Sigmoid colon (tissue), 4 donors: ENCODE data around the gene UVRAG.

Experiments
- CTCF ChIP-seq, 4 experiments: fragments of 450-650 bp in 3 of 4; fragments of 200-600 bp in 1 of 4; IDR thresholded peaks; one replicate each; pipeline ENCODE4 v1.5.1; 2016 to 2019; ENCODE audit warnings: antibody characterized with exemption in 4 of 4, mild to moderate bottlenecking in 3 of 4, moderate library complexity in 2 of 4
- EP300 ChIP-seq, 4 donors: sonication (generic); formaldehyde crosslinking; IDR thresholded peaks; one replicate each; pipeline ENCODE4 v1.6.1; 2017; ENCODE audit warnings: antibody characterized with exemption in 4 of 4
- POLR2A ChIP-seq, 2 donors: fragments of 450-650 bp; IDR thresholded peaks; one replicate each; pipeline ENCODE4 v1.6.1; 2016; ENCODE audit warnings: antibody characterized with exemption in 2 of 2, mild to moderate bottlenecking in 2 of 2, moderate library complexity in 2 of 2
- POLR2AphosphoS5 ChIP-seq, 4 donors: sonication (generic); formaldehyde crosslinking; IDR thresholded peaks; one replicate each; pipeline ENCODE4 v1.6.1; 2017; ENCODE audit warnings: antibody characterized with exemption in 4 of 4

- TF ChIP-seq CTCF (IDR thresholded peaks at IDR 0.05): no peak
- no peak for TF ChIP-seq POLR2AphosphoS5 (IDR thresholded peaks at IDR 0.05)
- TF ChIP-seq POLR2A (IDR thresholded peaks at IDR 0.05): no peak
- no peak for TF ChIP-seq EP300 (IDR thresholded peaks at IDR 0.05)
Measured at GRCh38 chr11:75845324-75845723, 30.3 kb downstream of the UVRAG start.
